ENCODE measurements around the gene ACOX2.

Gene ACOX2

GRCh38 chr3:58514405-58514804 is 22.6 kb downstream of the ACOX2 start:
- DNase-seq (ENCODE audit: low read depth in 2 of 3, low spot score in 1 of 3) = no peak

DNA sequence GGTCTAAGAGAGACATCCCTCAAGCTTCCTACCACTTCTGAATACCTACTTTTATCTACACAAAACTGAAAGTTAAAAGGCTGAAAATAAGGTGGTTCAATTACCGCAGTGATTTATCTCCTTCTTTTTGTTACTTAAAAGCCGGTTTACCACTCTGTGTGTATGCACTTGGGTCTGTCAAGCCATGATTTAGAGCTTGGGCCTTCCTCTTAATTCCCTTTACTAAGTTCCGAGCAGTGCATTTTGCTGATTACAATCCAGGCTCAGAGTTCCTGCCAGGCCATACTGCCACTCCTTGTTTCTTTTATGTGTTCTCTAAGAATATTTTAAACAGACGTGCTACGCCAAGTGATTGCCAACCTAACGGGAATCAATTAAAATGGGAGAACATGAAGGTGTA is 28.6 kb downstream of the ACOX2 start:
- no peak for DNase-seq (ENCODE audit: low read depth in 2 of 3, low spot score in 1 of 3)

GRCh38 chr3:58507356-58508078 is 29.5 kb downstream of the ACOX2 start:
- no peak for DNase-seq (ENCODE audit: low read depth in 2 of 3, low spot score in 1 of 3)

- no peak for DNase-seq (ENCODE audit: low read depth in 2 of 3, low spot score in 1 of 3)
Observed at GRCh38 chr3:58502872-58503271, 34.1 kb downstream of the ACOX2 start.

DNA sequence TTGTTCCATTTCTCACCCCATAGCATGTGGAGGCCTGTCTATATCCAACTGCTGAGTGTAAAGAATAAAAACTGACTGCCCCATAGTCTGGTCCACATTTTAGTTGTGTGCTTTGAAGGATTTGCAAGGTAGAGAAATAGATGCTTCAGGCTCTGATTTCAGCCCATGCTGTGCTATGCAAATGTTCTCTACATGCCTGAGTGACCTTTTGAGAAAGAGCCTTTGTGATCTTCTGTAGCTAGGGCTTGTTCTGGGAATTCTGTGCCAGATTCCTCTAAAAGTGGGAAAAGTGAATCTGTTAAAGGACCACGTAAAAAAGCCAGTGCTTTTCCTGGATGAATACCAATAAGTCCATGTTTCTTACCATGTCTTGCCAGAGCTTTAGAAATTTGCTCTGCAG is 39.9 kb downstream of the ACOX2 start:
- no peak for DNase-seq (ENCODE audit: low read depth in 2 of 3, low spot score in 1 of 3)

- no peak for DNase-seq (ENCODE audit: low read depth in 2 of 3, low spot score in 1 of 3)
Observed at GRCh38 chr3:58496206-58496857, 40.7 kb downstream of the ACOX2 start.

- DNase-seq (ENCODE audit: low read depth in 2 of 3, low spot score in 1 of 3) = no peak
Observed at GRCh38 chr3:58495101-58495500, 41.9 kb downstream of the ACOX2 start.

- no peak for DNase-seq (ENCODE audit: low read depth in 2 of 3, low spot score in 1 of 3)
Observed at GRCh38 chr3:58494107-58494506, 42.9 kb downstream of the ACOX2 start.

DNA sequence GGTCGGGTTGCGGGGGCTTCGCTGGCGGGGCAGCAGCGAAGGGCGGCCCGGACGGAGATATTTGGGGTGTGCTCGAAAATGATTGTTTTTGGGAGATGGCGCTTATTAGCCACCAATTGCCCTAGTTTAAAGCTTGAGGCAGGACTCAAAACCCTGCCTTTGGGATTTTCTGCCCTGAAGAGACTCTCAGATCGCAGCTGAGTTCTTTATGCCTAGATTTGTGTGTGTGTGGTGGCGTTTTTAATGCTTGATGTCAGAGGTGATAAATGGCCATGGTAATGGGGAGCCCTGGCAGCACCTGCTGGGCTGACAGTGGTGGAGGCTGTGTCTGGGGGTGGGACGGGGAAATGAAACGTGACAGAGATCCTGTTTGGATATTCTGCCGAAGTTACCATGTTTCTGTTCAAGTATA is 44.5 kb downstream of the ACOX2 start:
- DNase-seq (ENCODE audit: low read depth in 2 of 3, low spot score in 1 of 3) = peak in 1 of 3 donors; percentile 20

DNA sequence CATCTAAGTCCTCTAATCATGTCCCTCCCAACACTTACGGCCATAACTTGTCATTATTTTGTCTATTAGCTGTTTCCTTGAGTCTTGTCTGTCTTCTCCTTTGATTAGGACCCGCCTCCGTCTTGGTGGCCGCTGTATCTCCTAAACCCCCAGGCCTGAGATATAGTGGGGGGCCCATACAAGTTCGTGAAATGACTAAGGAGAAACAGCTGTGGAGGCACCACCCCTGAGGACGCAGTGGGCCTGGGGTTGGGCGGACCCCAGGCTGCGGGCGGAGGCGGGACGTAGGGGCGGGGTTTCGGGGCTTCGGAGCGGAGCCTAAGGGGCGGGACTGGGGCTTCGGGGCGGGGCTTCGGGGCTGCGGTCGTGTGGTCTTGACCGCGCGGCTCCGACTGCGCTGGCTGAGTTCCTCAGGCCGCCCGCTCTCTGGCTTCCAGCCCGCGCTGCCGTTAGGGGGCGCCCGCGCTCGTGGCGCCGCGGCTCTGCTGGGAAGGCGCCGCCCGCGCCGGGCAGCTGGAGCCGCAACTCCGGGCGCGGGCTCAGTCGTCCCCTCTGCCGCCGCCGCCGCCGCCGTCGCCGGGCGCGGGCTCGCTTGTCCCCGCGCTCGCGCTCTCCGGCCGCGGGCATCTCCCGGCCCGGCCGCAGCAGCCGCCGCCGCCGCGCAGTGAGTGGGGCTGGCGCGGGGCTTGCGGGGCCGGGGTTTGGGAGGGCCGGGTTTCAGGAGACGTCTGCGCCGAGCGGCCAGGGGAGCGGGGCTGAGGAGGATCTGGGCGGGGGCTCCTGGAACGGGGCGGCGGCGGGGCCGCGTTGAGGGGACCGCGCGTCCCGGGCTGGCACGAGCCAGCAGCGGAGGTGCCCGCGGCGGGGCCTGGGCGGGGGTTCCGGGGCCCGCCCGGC is 45.2 kb downstream of the ACOX2 start, which contains the start of gene KCTD6:
KCTD6 (plus strand) TSS at position 591 of the 897 bp plus-strand sequence. CDS start 6,660 bp downstream, outside the sequence.
- DNase-seq (ENCODE audit: low read depth in 2 of 3, low spot score in 1 of 3) = peak; percentile 65 to 87 (median 74)

DNA sequence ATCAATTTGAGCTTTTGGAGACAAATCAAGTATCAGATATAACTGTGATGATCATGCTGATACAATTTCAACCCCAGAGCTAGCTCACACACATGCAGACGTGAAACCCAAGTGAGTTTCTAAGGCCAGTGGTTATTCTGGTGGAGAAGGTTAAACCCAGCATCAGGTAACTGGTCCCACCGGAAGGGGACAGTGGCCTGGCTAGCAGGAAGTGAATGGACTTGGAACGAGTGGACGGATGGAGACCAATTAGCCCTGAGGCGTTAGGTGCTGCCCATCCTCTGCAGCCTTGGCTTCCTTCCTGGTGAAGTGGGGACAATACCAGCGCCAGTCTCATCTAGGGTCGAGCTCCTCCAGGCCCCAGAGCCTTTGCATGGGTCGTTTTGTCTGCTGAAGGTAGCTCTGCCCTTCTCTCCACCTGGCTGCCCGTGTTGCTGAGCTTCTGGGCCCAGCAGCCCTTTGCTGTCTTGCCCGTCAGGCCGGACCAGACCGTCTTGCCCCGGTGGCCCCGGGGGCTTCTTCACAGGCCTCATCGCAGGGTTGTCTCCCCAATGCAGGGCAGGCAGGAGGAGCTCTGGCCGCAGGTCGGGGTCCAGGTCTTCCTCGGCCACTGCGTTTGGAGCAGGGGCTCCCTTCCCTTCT is 46.0 kb downstream of the ACOX2 start:
- no peak for DNase-seq (ENCODE audit: low read depth in 2 of 3, low spot score in 1 of 3)

DNA sequence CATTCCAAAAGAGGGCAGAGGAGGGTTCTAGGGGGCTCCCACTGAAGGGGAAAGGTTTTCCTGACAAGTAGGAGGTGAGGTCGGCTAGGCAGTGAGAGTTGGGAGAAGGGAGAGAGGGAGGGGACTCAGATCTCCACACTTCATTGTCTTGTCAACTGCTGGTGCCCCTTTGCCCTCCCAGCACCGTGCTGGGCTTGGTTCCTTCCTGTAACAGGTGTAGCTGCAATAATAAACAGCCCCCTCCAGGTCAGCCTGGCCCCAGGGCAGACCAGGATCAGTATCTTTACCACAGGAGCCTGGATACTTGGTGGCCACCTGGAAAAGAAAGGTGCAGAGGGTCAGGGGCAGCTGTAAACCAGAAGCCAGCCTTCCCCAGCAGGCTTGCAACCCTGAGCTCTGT is 48.0 kb downstream of the ACOX2 start:
- DNase-seq (ENCODE audit: low read depth in 2 of 3, low spot score in 1 of 3) = no peak

- no peak for DNase-seq (ENCODE audit: low read depth in 2 of 3, low spot score in 1 of 3)
Observed at GRCh38 chr3:58487140-58487886, 49.7 kb downstream of the ACOX2 start.

GRCh38 chr3:58485801-58486435 is 51.1 kb downstream of the ACOX2 start:
- DNase-seq (ENCODE audit: low read depth in 2 of 3, low spot score in 1 of 3) = no peak

DNA sequence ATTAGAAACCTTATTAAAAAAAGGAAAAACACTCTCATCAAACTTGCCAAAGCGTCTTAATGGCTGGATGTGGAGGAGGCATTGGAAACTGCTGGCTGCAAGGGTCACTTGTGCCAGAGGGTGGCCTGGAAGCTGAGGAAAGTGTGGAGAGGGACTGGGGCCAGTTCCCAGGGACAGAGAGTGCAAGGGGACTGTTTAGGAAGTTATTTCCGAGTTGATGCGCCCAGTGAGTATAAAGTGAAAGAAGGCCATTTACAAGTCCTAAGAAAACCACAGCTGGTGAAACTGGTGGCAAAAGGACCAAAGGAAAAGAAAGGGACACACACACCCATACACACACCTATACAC is 52.3 kb downstream of the ACOX2 start:
- DNase-seq (ENCODE audit: low read depth in 2 of 3, low spot score in 1 of 3) = no peak

- no peak for DNase-seq (ENCODE audit: low read depth in 2 of 3, low spot score in 1 of 3)
Observed at GRCh38 chr3:58484045-58484721, 52.8 kb downstream of the ACOX2 start.

GRCh38 chr3:58482917-58483636 is 53.9 kb downstream of the ACOX2 start:
- DNase-seq (ENCODE audit: low read depth in 2 of 3, low spot score in 1 of 3) = no peak

- DNase-seq (ENCODE audit: low read depth in 2 of 3, low spot score in 1 of 3) = no peak
Observed at GRCh38 chr3:58480309-58480708, 56.7 kb downstream of the ACOX2 start.

- DNase-seq (ENCODE audit: low read depth in 2 of 3, low spot score in 1 of 3) = no peak
Observed at GRCh38 chr3:58478781-58479180, 58.2 kb downstream of the ACOX2 start.

Data from stimulated activated CD4-positive, alpha-beta T cell treated with anti-CD3 and anti-CD28 coated beads, Interleukin-12 subunit alpha, Interleukin-12 subunit beta, amount 100 ng/mL, for 48 hours (primary cell).